Left lung (tissue), 10 donors: ENCODE data around the gene MICU1. TPM values are rescaled to one million over a fixed set of nuclear protein-coding genes. Genes with fewer than 3 reads are reported as not detected.
"Not testable (repeated sequence)": the region's sequence is repeated elsewhere in the genome, so short reads cannot be mapped to it uniquely, and the experiment has no call there.

ENCODE experiments used
- ATAC-seq: fragments of 200-7000 bp; cut with Tn5 transposase; one replicate; pipeline ENCODE4 v1.9.1; 2020; ENCODE audit warnings: moderate library complexity
- DNase-seq, 4 donors: peaks; one replicate each; pipeline ENCODE4 v3.0.0-alpha.2; 2013 to 2020
- H3K27ac ChIP-seq, 2 donors: fragments of 200-600 bp; sonication (generic) in 1 of 2; one replicate each; pipeline versions ENCODE4 v1.5.0 to v1.8.0; 2020 to 2021
- H3K27me3 ChIP-seq, 2 donors: fragments of 200-600 bp; sonication (generic) in 1 of 2; one replicate each; pipeline versions ENCODE4 v1.5.0 to v1.8.0; 2020 to 2021
- H3K36me3 ChIP-seq, 2 donors: fragments of 200-600 bp; sonication (generic) in 1 of 2; one replicate each; pipeline versions ENCODE4 v1.5.0 to v1.8.0; 2020 to 2021
- H3K4me1 ChIP-seq, 2 donors: fragments of 200-600 bp; one replicate each; pipeline ENCODE4 v1.8.0; 2021
- H3K4me3 ChIP-seq, 2 donors: fragments of 200-600 bp; sonication (generic) in 1 of 2; one replicate each; pipeline versions ENCODE4 v1.5.0 to v1.8.0; 2020 to 2021; ENCODE audit warnings: mild to moderate bottlenecking in 1 of 2
- H3K9me3 ChIP-seq, 2 donors: fragments of 200-600 bp; sonication (generic) in 1 of 2; one replicate each; pipeline versions ENCODE4 v1.5.0 to v1.8.0; 2020 to 2021
- CTCF ChIP-seq, 2 donors: fragments of 200-600 bp; sonication (generic) in 1 of 2; IDR thresholded peaks; one replicate each; pipeline versions ENCODE4 v1.5.0 to v1.8.0; 2021; ENCODE audit warnings: antibody characterized with exemption in 2 of 2
- intact Hi-C, 2 donors: fragments of 100-400 bp; cut with DNase I; formaldehyde crosslinking; loops; one replicate each; pipeline versions ENCODE4 v1.11.2 to v1.14.2; 2022
- polyA plus RNA-seq, 6 donors: library from polyadenylated mRNA; unstranded; fragments of 120-200 nt; gene quantifications; one replicate each; pipeline ENCODE4 v1.2.1, GENCODE V29; 2013; ENCODE audit not compliant: insufficient read length in 6 of 6
- total RNA-seq, 2 donors: library from RNA; stranded (reverse); fragmentation: NEBNext Ultra II Directional; extraction: Animal tissue kit (Norgen Biotek cat#: 25700); gene quantifications; one replicate each; pipeline ENCODE4 v1.2.1, GENCODE V29; 2021
- donor health status: DM: no; HTN: yes; CAD: no.
- donor health status: DM: no; HTN: no; CAD: no.

Gene MICU1
- total and polyA plus RNA-seq, 8 donors = 49.8 to 67.4 (median 56.0) TPM

- intact Hi-C loops = no loop called here
- no peak overlapping the region for H3K4me3 ChIP-seq
Measured at GRCh38 chr10:72658696-72659400, 33.0 kb upstream of the MICU1 start.

GRCh38 chr10:72654720-72655119 lies 28.8 kb upstream of the MICU1 start:
- H3K36me3 ChIP-seq = no peaks in the 10 kb centered on the region
- H3K27ac ChIP-seq = no peak overlapping the region
- H3K4me3 ChIP-seq = no peak overlapping the region
- ATAC-seq (no peak), DNase-seq (no peak)
- no peaks in the 10 kb centered on the region for H3K9me3 ChIP-seq
- no peaks in the 10 kb centered on the region for H3K4me1 ChIP-seq
- no peak for TF ChIP-seq CTCF (IDR thresholded peaks at IDR 0.05)
- intact Hi-C loops = no loop called here
- no peaks in the 10 kb centered on the region for H3K27me3 ChIP-seq

More at GRCh38 chr10:72658696-72659400, 33.0 kb upstream of the MICU1 start:
- ATAC-seq (no peak), DNase-seq (no peak)
- Histone ChIP-seq H3K9me3 (no peaks in the 10 kb centered on the region), H3K4me1 (no peaks in the 10 kb centered on the region), H3K27ac (no peak overlapping the region), H3K36me3 (no peaks in the 10 kb centered on the region), H3K27me3 (no peaks in the 10 kb centered on the region)
- TF ChIP-seq CTCF (IDR thresholded peaks at IDR 0.05) = no peak

- H3K27ac ChIP-seq = no peak overlapping the region
- no peak for TF ChIP-seq CTCF (IDR thresholded peaks at IDR 0.05)
- no peak overlapping the region for H3K4me3 ChIP-seq
- H3K27me3 ChIP-seq = no peaks in the 10 kb centered on the region
- no peaks in the 10 kb centered on the region for H3K4me1 ChIP-seq
- no peaks in the 10 kb centered on the region for H3K9me3 ChIP-seq
- no peak for DNase-seq
- H3K36me3 ChIP-seq = no peaks in the 10 kb centered on the region
- ATAC-seq = no peak
- intact Hi-C loops = no loop called here
Measured at GRCh38 chr10:72653383-72654096, 27.7 kb upstream of the MICU1 start.

GRCh38 chr10:72649291-72649690 lies 23.4 kb upstream of the MICU1 start:
- no peaks in the 10 kb centered on the region for H3K9me3 ChIP-seq
- DNase-seq (no peak), ATAC-seq (no peak)
- H3K27ac ChIP-seq = no peak overlapping the region
- H3K4me3 ChIP-seq = no peak overlapping the region
- no peaks in the 10 kb centered on the region for H3K36me3 ChIP-seq
- intact Hi-C loops = no loop called here
- H3K4me1 ChIP-seq = no peaks in the 10 kb centered on the region
- no peak for TF ChIP-seq CTCF (IDR thresholded peaks at IDR 0.05)
- no peaks in the 10 kb centered on the region for H3K27me3 ChIP-seq

- no peak for ATAC-seq
- Histone ChIP-seq H3K9me3 (no peaks in the 10 kb centered on the region), H3K4me3 (no peak overlapping the region), H3K27ac (no peak overlapping the region), H3K4me1 (no peaks in the 10 kb centered on the region), H3K27me3 (no peaks in the 10 kb centered on the region), H3K36me3 (no peaks in the 10 kb centered on the region)
- DNase-seq = no peak
- intact Hi-C loops = no loop called here
- no peak for TF ChIP-seq CTCF (IDR thresholded peaks at IDR 0.05)
Measured at GRCh38 chr10:72648301-72648700, 22.4 kb upstream of the MICU1 start.

GRCh38 chr10:72646971-72647370 lies 21.1 kb upstream of the MICU1 start:
- ATAC-seq, DNase-seq, H3K4me1 ChIP-seq, H3K9me3 ChIP-seq, H3K27ac ChIP-seq, intact Hi-C loops, H3K36me3 ChIP-seq, H3K27me3 ChIP-seq, H3K4me3 ChIP-seq: not testable (repeated sequence)
